Endothelial cell of umbilical vein (primary cell): ENCODE results near the gene BCL6B.

Experiments used
- CTCF ChIP-seq, 2 donors: IDR thresholded peaks; 1 replicate in 1 of 2; 2 replicates in 1 of 2; pipeline ENCODE4 v1.5.1; 2011; ENCODE audit warnings: low read length in 2 of 2, mild to moderate bottlenecking in 2 of 2, moderate library complexity in 2 of 2, control low read depth in 1 of 2, inconsistent platforms in 1 of 2, low read depth in 1 of 2; ENCODE audit not compliant: insufficient read depth in 1 of 2; ENCODE audit errors: extremely low read depth in 1 of 2
- JUN ChIP-seq: IDR thresholded peaks from 2 replicates; pipeline ENCODE4 v1.6.1; 2011; ENCODE audit warnings: borderline replicate concordance, low read depth; ENCODE audit not compliant: insufficient read length, insufficient read depth

GRCh38 chr17:7074931-7075330, 52.1 kb downstream of the BCL6B start:
- no peak for TF ChIP-seq JUN
- no peak for TF ChIP-seq CTCF (IDR thresholded peaks at IDR 0.05; ENCODE audit: extremely low read depth in 1 of 2, insufficient read depth in 1 of 2, low read depth in 1 of 2, low read length in 2 of 2)
